ENCODE data around the gene RSL1D1. TPM values are rescaled to one million over a fixed set of nuclear protein-coding genes. Genes with fewer than 3 reads are reported as not detected.

The RSL1D1 gene
- polyA plus RNA-seq (2013), result 437 TPM

GRCh38 chr16:11851294-11852091, at the start of gene RSL1D1:
Gene RSL1D1, minus strand, starts transcription at chr16:11851542. Its CDS starts 30 bp downstream, at chr16:11851512.
- H3K27ac ChIP-seq (ENCODE audit: insufficient read depth in 1 of 2, low read depth in 1 of 2, low read length in 2 of 2, poor library complexity in 1 of 2, severe bottlenecking in 2 of 2), result peak within 1 kb of the TSS; percentile 82 to 93
- H3K4me3 ChIP-seq (ENCODE audit: control insufficient read depth in 1 of 7, extremely low read depth in 1 of 7, insufficient read depth in 4 of 7, low read depth in 2 of 7, low read length in 6 of 7), result peak within 1 kb of the TSS; percentile 82 to 100 (median 97)
- H3K4me1 ChIP-seq (ENCODE audit: control extremely low read depth in 1 of 4, control insufficient read depth in 4 of 4, insufficient read depth in 4 of 4, low read length in 3 of 4), result peaks cover 3 to 29% (median 25%) of the 10 kb centered on the region in 4 experiments
- CTCF ChIA-PET, result interaction anchor here (0.6 to 1.5 kb wide), 2 partner anchors 54 to 424 kb away, joined by 3 to 4 read pairs; partner anchors contain the start of gene ZC3H7A
- POLR2A ChIA-PET, result interaction anchor here (0.9 to 1.4 kb wide), 2 partner anchors 54 to 109 kb away, joined by 3 read pairs; partner anchors contain the start of genes TXNDC11 and ZC3H7A
- H3K27me3 ChIP-seq (replicated peaks in 2 of 5; ENCODE audit: control insufficient read depth in 4 of 5, insufficient read depth in 5 of 5, low read length in 4 of 5), result no peaks in the 10 kb centered on the region
- WGBS (ENCODE audit: insufficient coverage), result under 1% methylated on average over 47 of the region's 57 CpGs
- peak; percentile 93 to 97 (median 96) for DNase-seq
- no peaks in the 10 kb centered on the region for H3K9me3 ChIP-seq (ENCODE audit: control extremely low read depth in 1 of 5, control insufficient read depth in 4 of 5, insufficient read depth in 2 of 5, low read depth in 1 of 5, low read length in 4 of 5)
- peaks cover 5 to 30% (median 20%) of the 10 kb centered on the region in 4 experiments for H3K36me3 ChIP-seq (ENCODE audit: control insufficient read depth in 4 of 4, insufficient read depth in 4 of 4, low read length in 3 of 4)

- POLR2A ChIA-PET, result no interaction called here
- H3K27ac ChIP-seq (ENCODE audit: insufficient read depth in 1 of 2, low read depth in 1 of 2, low read length in 2 of 2, poor library complexity in 1 of 2, severe bottlenecking in 2 of 2), result no peak overlapping the region
- DNase-seq, result peak in 1 of 3 donors; percentile 18
- H3K4me1 ChIP-seq (ENCODE audit: control extremely low read depth in 1 of 4, control insufficient read depth in 4 of 4, insufficient read depth in 4 of 4, low read length in 3 of 4), result peaks cover 0 to 8% (median 0%) of the 10 kb centered on the region in 4 experiments
- H3K27me3 ChIP-seq (replicated peaks in 2 of 5; ENCODE audit: control insufficient read depth in 4 of 5, insufficient read depth in 5 of 5, low read length in 4 of 5), result no peaks in the 10 kb centered on the region
- peaks cover 5 to 31% (median 9%) of the 10 kb centered on the region in 4 experiments for H3K36me3 ChIP-seq (ENCODE audit: control insufficient read depth in 4 of 4, insufficient read depth in 4 of 4, low read length in 3 of 4)
- no peak overlapping the region for H3K4me3 ChIP-seq (ENCODE audit: control insufficient read depth in 1 of 7, extremely low read depth in 1 of 7, insufficient read depth in 4 of 7, low read depth in 2 of 7, low read length in 6 of 7)
- CTCF ChIA-PET, result no interaction called here
- no peaks in the 10 kb centered on the region for H3K9me3 ChIP-seq (ENCODE audit: control extremely low read depth in 1 of 5, control insufficient read depth in 4 of 5, insufficient read depth in 2 of 5, low read depth in 1 of 5, low read length in 4 of 5)
- 100% methylated on average over 2 of the region's 3 CpGs for WGBS (ENCODE audit: insufficient coverage)
Measured at GRCh38 chr16:11901091-11901490, 49.7 kb upstream of the RSL1D1 start.

- H3K9me3 ChIP-seq (ENCODE audit: control extremely low read depth in 1 of 5, control insufficient read depth in 4 of 5, insufficient read depth in 2 of 5, low read depth in 1 of 5, low read length in 4 of 5), result no peaks in the 10 kb centered on the region
- no peak overlapping the region for H3K27ac ChIP-seq (ENCODE audit: insufficient read depth in 1 of 2, low read depth in 1 of 2, low read length in 2 of 2, poor library complexity in 1 of 2, severe bottlenecking in 2 of 2)
- H3K4me3 ChIP-seq (ENCODE audit: control insufficient read depth in 1 of 7, extremely low read depth in 1 of 7, insufficient read depth in 4 of 7, low read depth in 2 of 7, low read length in 6 of 7), result no peak overlapping the region
- POLR2A ChIA-PET, result no interaction called here
- CTCF ChIA-PET, result interaction anchor here (1.3 kb wide), 1 partner anchor 30 kb away, joined by 3 read pairs; no protein-coding TSS in a partner anchor
- H3K27me3 ChIP-seq (replicated peaks in 2 of 5; ENCODE audit: control insufficient read depth in 4 of 5, insufficient read depth in 5 of 5, low read length in 4 of 5), result no peaks in the 10 kb centered on the region
- DNase-seq, result peak in 1 of 3 donors; percentile 17
- H3K4me1 ChIP-seq (ENCODE audit: control extremely low read depth in 1 of 4, control insufficient read depth in 4 of 4, insufficient read depth in 4 of 4, low read length in 3 of 4), result peaks cover 0 to 9% (median 0%) of the 10 kb centered on the region in 4 experiments
- 80% methylated on average over 1 of the region's 5 CpGs for WGBS (ENCODE audit: insufficient coverage)
- H3K36me3 ChIP-seq (ENCODE audit: control insufficient read depth in 4 of 4, insufficient read depth in 4 of 4, low read length in 3 of 4), result peaks cover 11 to 54% (median 25%) of the 10 kb centered on the region in 4 experiments
Measured at GRCh38 chr16:11896486-11897176, 45.3 kb upstream of the RSL1D1 start.

DNA sequence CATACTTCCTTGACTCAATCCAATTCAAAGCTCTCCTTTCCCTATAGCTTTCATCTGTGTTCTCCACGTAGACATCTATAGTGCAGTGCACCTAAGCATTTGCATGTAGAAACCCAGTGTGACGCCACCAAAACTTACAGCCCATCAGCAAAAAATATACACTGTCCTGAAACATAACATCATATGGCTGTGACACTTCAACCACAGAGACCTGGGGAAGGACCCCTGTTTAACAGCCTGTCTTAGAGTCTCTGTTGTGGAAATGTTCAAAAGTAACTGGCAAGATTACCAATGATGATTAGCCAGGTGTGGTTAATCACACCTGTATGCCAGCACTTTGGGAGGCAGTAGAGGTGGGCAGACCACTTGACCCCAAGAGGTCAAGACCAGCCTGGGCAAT, 42.2 kb upstream of the RSL1D1 start:
- CTCF ChIA-PET, result no interaction called here
- no peaks in the 10 kb centered on the region for H3K9me3 ChIP-seq (ENCODE audit: control extremely low read depth in 1 of 5, control insufficient read depth in 4 of 5, insufficient read depth in 2 of 5, low read depth in 1 of 5, low read length in 4 of 5)
- 100% methylated on average over 2 of the region's 2 CpGs for WGBS (ENCODE audit: insufficient coverage)
- peaks cover 0 to 13% (median 0%) of the 10 kb centered on the region in 4 experiments for H3K4me1 ChIP-seq (ENCODE audit: control extremely low read depth in 1 of 4, control insufficient read depth in 4 of 4, insufficient read depth in 4 of 4, low read length in 3 of 4)
- POLR2A ChIA-PET, result no interaction called here
- peak in 1 of 3 donors; percentile 23 for DNase-seq
- H3K27ac ChIP-seq (ENCODE audit: insufficient read depth in 1 of 2, low read depth in 1 of 2, low read length in 2 of 2, poor library complexity in 1 of 2, severe bottlenecking in 2 of 2), result no peak overlapping the region
- peaks cover 11 to 56% (median 29%) of the 10 kb centered on the region in 4 experiments for H3K36me3 ChIP-seq (ENCODE audit: control insufficient read depth in 4 of 4, insufficient read depth in 4 of 4, low read length in 3 of 4)
- H3K27me3 ChIP-seq (replicated peaks in 2 of 5; ENCODE audit: control insufficient read depth in 4 of 5, insufficient read depth in 5 of 5, low read length in 4 of 5), result no peaks in the 10 kb centered on the region
- H3K4me3 ChIP-seq (ENCODE audit: control insufficient read depth in 1 of 7, extremely low read depth in 1 of 7, insufficient read depth in 4 of 7, low read depth in 2 of 7, low read length in 6 of 7), result no peak overlapping the region

DNA sequence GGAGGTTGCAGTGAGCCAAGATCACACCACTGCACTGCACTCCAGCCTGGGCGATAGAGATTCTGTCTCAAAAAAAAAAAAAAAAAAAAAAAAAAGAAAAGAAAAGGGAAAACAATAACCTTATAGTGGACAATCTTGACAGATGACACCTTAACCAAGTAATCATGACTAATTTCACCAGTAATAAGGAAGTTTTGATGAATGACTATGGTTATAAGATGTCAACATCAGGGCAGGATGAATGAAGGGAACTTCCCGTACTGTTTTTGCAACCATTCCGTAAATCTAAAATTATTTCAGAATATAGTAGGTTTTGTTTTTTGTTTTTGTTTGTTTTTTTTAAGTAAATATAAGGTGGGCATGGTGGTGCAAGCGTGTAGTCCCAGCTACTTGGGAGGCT, 41.4 kb upstream of the RSL1D1 start:
- Histone ChIP-seq H3K27me3 (replicated peaks in 2 of 5; ENCODE audit: control insufficient read depth in 4 of 5, insufficient read depth in 5 of 5, low read length in 4 of 5) (no peaks in the 10 kb centered on the region), H3K4me1 (ENCODE audit: control extremely low read depth in 1 of 4, control insufficient read depth in 4 of 4, insufficient read depth in 4 of 4, low read length in 3 of 4) (peaks cover 0 to 13% (median 0%) of the 10 kb centered on the region in 4 experiments), H3K4me3 (ENCODE audit: control insufficient read depth in 1 of 7, extremely low read depth in 1 of 7, insufficient read depth in 4 of 7, low read depth in 2 of 7, low read length in 6 of 7) (no peak overlapping the region), H3K9me3 (ENCODE audit: control extremely low read depth in 1 of 5, control insufficient read depth in 4 of 5, insufficient read depth in 2 of 5, low read depth in 1 of 5, low read length in 4 of 5) (no peaks in the 10 kb centered on the region), H3K27ac (ENCODE audit: insufficient read depth in 1 of 2, low read depth in 1 of 2, low read length in 2 of 2, poor library complexity in 1 of 2, severe bottlenecking in 2 of 2) (no peak overlapping the region), H3K36me3 (ENCODE audit: control insufficient read depth in 4 of 4, insufficient read depth in 4 of 4, low read length in 3 of 4) (peaks cover 11 to 54% (median 33%) of the 10 kb centered on the region in 4 experiments)
- peak in 1 of 3 donors; percentile 34 for DNase-seq
- CTCF ChIA-PET, result no interaction called here
- POLR2A ChIA-PET, result no interaction called here
- WGBS (ENCODE audit: insufficient coverage), result no CpG with 5 or more reads among the region's 4 CpGs

DNA sequence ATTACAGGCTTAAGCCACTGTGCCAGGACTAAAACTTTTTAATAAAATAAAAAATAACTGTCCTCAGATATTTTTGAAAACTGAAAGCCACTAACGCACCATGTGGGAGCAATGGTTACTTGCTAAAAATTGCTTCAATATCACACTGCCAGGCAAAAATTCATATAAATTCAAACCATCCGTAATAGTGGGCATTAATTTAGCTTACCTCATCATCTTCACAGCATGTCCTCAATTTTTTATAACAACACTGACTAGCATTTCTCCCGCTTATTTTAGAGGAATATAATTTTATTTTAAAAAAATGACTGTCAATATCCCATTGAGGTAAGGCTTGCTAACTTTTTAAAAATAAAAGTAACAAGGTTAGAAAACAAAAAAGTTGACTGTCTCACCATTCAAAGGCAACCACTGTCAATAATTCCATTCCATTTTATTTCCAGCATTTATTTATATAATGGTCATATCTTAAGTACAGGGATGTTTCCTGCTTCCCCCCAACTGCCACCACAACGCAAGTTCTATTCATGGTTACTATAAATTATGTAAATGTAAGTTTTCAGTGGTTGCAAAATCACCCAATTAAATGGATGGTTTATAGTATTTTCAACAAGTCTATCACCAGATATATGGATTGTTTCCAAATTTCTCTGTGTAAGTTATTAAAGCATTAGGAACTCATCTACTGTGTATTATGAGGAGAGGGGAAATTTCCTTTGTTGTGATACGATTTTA, 39.1 kb upstream of the RSL1D1 start:
- 100% methylated on average over 1 of the region's 5 CpGs for WGBS (ENCODE audit: insufficient coverage)
- POLR2A ChIA-PET, result interaction anchor here (0.7 kb wide), 1 partner anchor 127 kb away, joined by 6 read pairs; no protein-coding TSS in a partner anchor

More for the DNA sequence above, 39.1 kb upstream of the RSL1D1 start:
- CTCF ChIA-PET, result no interaction called here
- peak; percentile 22 to 82 (median 63) for DNase-seq
- Histone ChIP-seq H3K9me3 (ENCODE audit: control extremely low read depth in 1 of 5, control insufficient read depth in 4 of 5, insufficient read depth in 2 of 5, low read depth in 1 of 5, low read length in 4 of 5) (no peaks in the 10 kb centered on the region), H3K27ac (ENCODE audit: insufficient read depth in 1 of 2, low read depth in 1 of 2, low read length in 2 of 2, poor library complexity in 1 of 2, severe bottlenecking in 2 of 2) (peak overlapping the region in 1 of 2 experiments; percentile 12), H3K27me3 (replicated peaks in 2 of 5; ENCODE audit: control insufficient read depth in 4 of 5, insufficient read depth in 5 of 5, low read length in 4 of 5) (no peaks in the 10 kb centered on the region), H3K4me1 (ENCODE audit: control extremely low read depth in 1 of 4, control insufficient read depth in 4 of 4, insufficient read depth in 4 of 4, low read length in 3 of 4) (peaks cover 0 to 13% (median 0%) of the 10 kb centered on the region in 4 experiments), H3K36me3 (ENCODE audit: control insufficient read depth in 4 of 4, insufficient read depth in 4 of 4, low read length in 3 of 4) (peaks cover 10 to 61% (median 43%) of the 10 kb centered on the region in 4 experiments), H3K4me3 (ENCODE audit: control insufficient read depth in 1 of 7, extremely low read depth in 1 of 7, insufficient read depth in 4 of 7, low read depth in 2 of 7, low read length in 6 of 7) (no peak overlapping the region)
